Natural killer cell (primary cell): Measurements from ENCODE around the gene HAPSTR1. TPM values are rescaled to one million over a fixed set of nuclear protein-coding genes. Genes with fewer than 3 reads are reported as not detected.

Experiments used
- ATAC-seq, 3 donors: fragments of 150-1000 bp in 2 of 3; fragments of 200-7000 bp in 1 of 3; cut with Tn5 transposase; 1 replicate in 1 of 3; 2 replicates in 2 of 3; pipeline ENCODE4 v1.10.0; 2021; ENCODE audit warnings: mild to moderate bottlenecking in 2 of 3, moderate library complexity in 2 of 3
- DNase-seq, 2 donors: peaks; one replicate each; pipeline versions ENCODE4 v3.0.0 to v3.0.0-alpha.2; 2013 to 2021; ENCODE audit warnings: mixed read lengths in 1 of 2
- H3K27ac ChIP-seq: one replicate; pipeline ENCODE4 v1.5.1; 2013; ENCODE audit warnings: mild to moderate bottlenecking, low read length
- H3K27me3 ChIP-seq: one replicate; pipeline ENCODE4 v1.6.1; 2013; ENCODE audit warnings: low read length; ENCODE audit not compliant: control insufficient read depth, insufficient read depth
- H3K36me3 ChIP-seq: one replicate; pipeline ENCODE4 v1.6.1; 2013; ENCODE audit warnings: low read length; ENCODE audit not compliant: control insufficient read depth, insufficient read depth
- H3K4me1 ChIP-seq: one replicate; pipeline ENCODE4 v1.6.1; 2013; ENCODE audit warnings: low read length; ENCODE audit not compliant: control insufficient read depth, insufficient read depth
- H3K4me3 ChIP-seq: one replicate; pipeline ENCODE4 v1.5.1; 2013; ENCODE audit warnings: low read length
- H3K9me3 ChIP-seq: one replicate; pipeline ENCODE4 v1.6.1; 2013; ENCODE audit warnings: low read length; ENCODE audit not compliant: control insufficient read depth, insufficient read depth
- H3K27ac Mint-ChIP-seq, 2 donors: one replicate each; pipeline ENCODE4 v1.8.0; 2022; ENCODE audit warnings: mild to moderate bottlenecking in 2 of 2, mixed read lengths in 2 of 2, moderate library complexity in 1 of 2
- H3K27me3 Mint-ChIP-seq, 2 donors: one replicate each; pipeline ENCODE4 v1.8.0; 2022; ENCODE audit warnings: low read depth in 2 of 2, mixed read lengths in 2 of 2
- H3K36me3 Mint-ChIP-seq: one replicate; pipeline ENCODE4 v1.8.0; 2022; ENCODE audit warnings: mixed read lengths
- H3K4me1 Mint-ChIP-seq, 2 donors: one replicate each; pipeline ENCODE4 v1.8.0; 2022; ENCODE audit warnings: mixed read lengths in 2 of 2
- H3K4me3 Mint-ChIP-seq: one replicate; pipeline ENCODE4 v1.8.0; 2022; ENCODE audit warnings: mild to moderate bottlenecking, moderate library complexity, mixed read lengths
- H3K9me3 Mint-ChIP-seq, 2 donors: one replicate each; pipeline ENCODE4 v1.8.0; 2022; ENCODE audit warnings: mixed read lengths in 2 of 2
- WGBS: methylation state at CpG from one replicate; pipeline ENCODE4 v1.1.7; 2013; ENCODE audit warnings: missing lambda C conversion rate; ENCODE audit not compliant: insufficient coverage; 5-methylcytosine and 5-hydroxymethylcytosine counted together
- intact Hi-C: fragments of 100-400 bp; cut with micrococcal nuclease; formaldehyde crosslinking; loops from one replicate; pipeline ENCODE4 v1.14.2; 2022
- total RNA-seq, 4 donors: library from RNA; stranded (reverse); fragments of 120-200 nt in 1 of 4; gene quantifications; one replicate each; pipeline versions ENCODE4 v1.2.3 to v1.2.4, GENCODE V29; 2013 to 2022
- TF ChIP-seq, protein P1 (sequence below): fragments of 200-600 bp; IDR thresholded peaks from one replicate; pipeline ENCODE4 v1.8.0; 2022; ENCODE audit warnings: antibody characterized with exemption

The HAPSTR1 gene
- total RNA-seq, 3 donors from 2014 or later (not counting 1 experiment from before 2014, with no cell fraction given), result 135 to 145 (median 138) TPM

DNA sequence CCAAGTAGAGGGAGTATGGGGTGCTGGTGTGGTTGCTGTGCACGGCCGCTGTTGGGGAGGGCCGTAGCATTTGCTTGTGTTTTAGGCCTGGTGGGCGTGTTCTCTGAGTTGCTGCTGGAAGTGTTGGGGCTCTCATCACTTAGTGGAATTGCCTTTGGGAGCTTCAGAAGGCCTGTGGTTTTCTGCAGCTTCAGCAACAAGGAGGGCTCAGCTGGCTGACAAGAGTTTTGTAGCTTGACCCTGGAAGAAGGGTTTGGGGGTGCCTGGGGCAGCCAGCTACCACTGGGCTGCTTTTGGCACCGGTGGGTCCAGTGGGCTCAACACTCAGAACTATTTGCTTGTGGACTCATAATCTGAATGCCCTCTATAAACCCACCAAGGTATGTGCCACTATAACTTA is 30.9 kb downstream of the HAPSTR1 start:
- no peaks in the 10 kb centered on the region for H3K27me3 Mint-ChIP-seq
- Histone ChIP-seq H3K36me3 (peaks cover 28% of the 10 kb centered on the region), H3K27me3 (no peaks in the 10 kb centered on the region), H3K27ac (no peak overlapping the region), H3K9me3 (no peaks in the 10 kb centered on the region), H3K4me1 (peaks cover 41% of the 10 kb centered on the region), H3K4me3 (no peak overlapping the region)
- H3K27ac Mint-ChIP-seq, result peak overlapping the region; percentile 38 to 94
- H3K36me3 Mint-ChIP-seq, result no peaks in the 10 kb centered on the region
- ATAC-seq, result no peak
- H3K4me3 Mint-ChIP-seq, result no peak overlapping the region
- TF ChIP-seq, protein P1, sequence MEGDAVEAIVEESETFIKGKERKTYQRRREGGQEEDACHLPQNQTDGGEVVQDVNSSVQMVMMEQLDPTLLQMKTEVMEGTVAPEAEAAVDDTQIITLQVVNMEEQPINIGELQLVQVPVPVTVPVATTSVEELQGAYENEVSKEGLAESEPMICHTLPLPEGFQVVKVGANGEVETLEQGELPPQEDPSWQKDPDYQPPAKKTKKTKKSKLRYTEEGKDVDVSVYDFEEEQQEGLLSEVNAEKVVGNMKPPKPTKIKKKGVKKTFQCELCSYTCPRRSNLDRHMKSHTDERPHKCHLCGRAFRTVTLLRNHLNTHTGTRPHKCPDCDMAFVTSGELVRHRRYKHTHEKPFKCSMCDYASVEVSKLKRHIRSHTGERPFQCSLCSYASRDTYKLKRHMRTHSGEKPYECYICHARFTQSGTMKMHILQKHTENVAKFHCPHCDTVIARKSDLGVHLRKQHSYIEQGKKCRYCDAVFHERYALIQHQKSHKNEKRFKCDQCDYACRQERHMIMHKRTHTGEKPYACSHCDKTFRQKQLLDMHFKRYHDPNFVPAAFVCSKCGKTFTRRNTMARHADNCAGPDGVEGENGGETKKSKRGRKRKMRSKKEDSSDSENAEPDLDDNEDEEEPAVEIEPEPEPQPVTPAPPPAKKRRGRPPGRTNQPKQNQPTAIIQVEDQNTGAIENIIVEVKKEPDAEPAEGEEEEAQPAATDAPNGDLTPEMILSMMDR, result no peak
- H3K4me1 Mint-ChIP-seq, result peaks cover 58 to 75% of the 10 kb centered on the region in 2 donors
- WGBS, result 89% methylated on average over 5 of the region's 5 CpGs
- H3K9me3 Mint-ChIP-seq, result no peaks in the 10 kb centered on the region
- no peak for DNase-seq
- intact Hi-C loops, result no loop called here

DNA sequence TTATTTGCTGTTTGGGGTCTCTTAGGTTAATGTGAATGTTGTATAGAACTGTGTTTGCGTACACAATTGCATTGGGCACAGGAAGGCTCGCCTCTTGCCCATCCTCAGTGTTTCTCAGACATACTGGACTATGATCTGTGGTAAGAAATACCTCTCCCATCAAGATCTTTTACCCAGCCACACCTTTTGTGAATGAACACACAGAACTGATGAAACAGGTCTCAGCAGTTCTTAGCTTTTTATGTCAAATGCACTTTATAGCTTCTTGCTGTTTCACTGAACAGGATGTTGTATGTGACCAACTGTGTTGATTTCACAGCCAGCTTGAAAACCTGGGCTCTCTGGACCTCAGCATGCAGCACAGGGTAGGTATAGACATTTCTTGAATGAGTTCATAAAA is 31.5 kb downstream of the HAPSTR1 start:
- no peak for DNase-seq
- no peaks in the 10 kb centered on the region for H3K27me3 Mint-ChIP-seq
- H3K4me1 ChIP-seq, result peaks cover 48% of the 10 kb centered on the region
- H3K27me3 ChIP-seq, result no peaks in the 10 kb centered on the region
- no peak overlapping the region for H3K4me3 Mint-ChIP-seq
- peaks cover 58 to 75% of the 10 kb centered on the region in 2 donors for H3K4me1 Mint-ChIP-seq
- H3K4me3 ChIP-seq, result no peak overlapping the region
- H3K27ac Mint-ChIP-seq, result peak overlapping the region; percentile 92 to 94
- H3K36me3 Mint-ChIP-seq, result no peaks in the 10 kb centered on the region
- no peak for ATAC-seq
- TF ChIP-seq, protein P1, result no peak
- WGBS, result 93% methylated on average over 2 of the region's 2 CpGs
- no peaks in the 10 kb centered on the region for H3K9me3 ChIP-seq
- H3K9me3 Mint-ChIP-seq, result no peaks in the 10 kb centered on the region
- intact Hi-C loops, result no loop called here
- peaks cover 22% of the 10 kb centered on the region for H3K36me3 ChIP-seq
- H3K27ac ChIP-seq, result no peak overlapping the region

DNA sequence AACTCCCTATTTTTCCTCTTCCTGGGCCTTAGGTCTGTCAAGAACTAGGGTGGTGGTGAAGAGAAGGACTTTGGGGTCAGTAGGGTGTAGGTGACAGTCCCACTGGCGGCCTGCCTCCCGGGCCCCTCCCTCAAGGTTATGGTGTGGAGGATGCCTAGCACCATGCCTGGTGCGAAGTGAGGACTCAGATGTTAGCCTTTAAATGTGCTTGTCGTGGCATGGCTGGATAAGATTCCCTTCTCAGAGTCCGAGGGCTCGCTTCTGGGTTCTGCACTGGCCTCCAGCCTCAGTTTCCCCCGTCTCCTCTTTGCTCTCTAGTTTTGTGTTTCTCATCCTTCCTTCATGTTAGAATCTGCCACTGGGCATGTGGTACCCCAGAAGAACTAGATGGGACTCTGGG is 32.0 kb downstream of the HAPSTR1 start:
- no peaks in the 10 kb centered on the region for H3K9me3 ChIP-seq
- TF ChIP-seq, protein P1, result no peak
- ATAC-seq (no peak), DNase-seq (no peak)
- no peaks in the 10 kb centered on the region for H3K27me3 ChIP-seq
- peak overlapping the region; percentile 8 for H3K27ac ChIP-seq
- Mint-ChIP-seq H3K4me3 (no peak overlapping the region), H3K27me3 (no peaks in the 10 kb centered on the region), H3K27ac (peak overlapping the region; percentile 92 to 94), H3K36me3 (no peaks in the 10 kb centered on the region), H3K4me1 (peaks cover 58 to 75% of the 10 kb centered on the region in 2 donors), H3K9me3 (no peaks in the 10 kb centered on the region)
- intact Hi-C loops, result no loop called here
- H3K4me3 ChIP-seq, result no peak overlapping the region
- H3K4me1 ChIP-seq, result peaks cover 52% of the 10 kb centered on the region
- H3K36me3 ChIP-seq, result peaks cover 18% of the 10 kb centered on the region
- 80% methylated on average over 7 of the region's 7 CpGs for WGBS

DNA sequence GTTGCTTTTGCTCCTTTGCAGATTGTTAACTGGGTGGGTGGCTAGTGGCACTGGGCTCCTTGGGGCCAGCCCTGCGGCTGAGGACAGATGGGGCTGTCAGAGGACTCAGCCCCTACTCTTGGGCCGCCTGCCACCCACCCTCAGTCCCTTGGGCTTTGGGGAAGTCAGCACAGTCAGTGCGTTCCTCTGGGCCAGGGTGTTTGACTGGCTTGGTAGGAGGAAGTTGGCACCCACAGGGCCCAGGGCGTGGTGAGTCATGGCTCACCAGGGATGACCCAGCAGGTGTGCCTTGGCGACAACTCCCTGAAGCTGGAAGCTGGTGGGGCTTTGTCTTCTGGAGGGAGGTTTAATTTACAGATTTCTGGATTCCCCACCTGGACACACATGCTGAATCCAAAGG is 32.4 kb downstream of the HAPSTR1 start:
- Histone ChIP-seq H3K4me1 (peaks cover 57% of the 10 kb centered on the region), H3K9me3 (no peaks in the 10 kb centered on the region), H3K36me3 (peaks cover 13% of the 10 kb centered on the region), H3K27me3 (no peaks in the 10 kb centered on the region), H3K4me3 (no peak overlapping the region), H3K27ac (peak overlapping the region; percentile 8)
- Mint-ChIP-seq H3K4me1 (peaks cover 59 to 75% of the 10 kb centered on the region in 2 donors), H3K36me3 (no peaks in the 10 kb centered on the region), H3K27me3 (no peaks in the 10 kb centered on the region), H3K9me3 (no peaks in the 10 kb centered on the region), H3K27ac (peak overlapping the region; percentile 92 to 94), H3K4me3 (no peak overlapping the region)
- no peak for DNase-seq
- no peak for ATAC-seq
- intact Hi-C loops, result no loop called here
- TF ChIP-seq, protein P1, result no peak
- 33% methylated on average over 5 of the region's 5 CpGs for WGBS
